Thoracic aorta (tissue), 2 donors: ENCODE data around the gene AZGP1. TPM values are rescaled to one million over a fixed set of nuclear protein-coding genes. Genes with fewer than 3 reads are reported as not detected.

Experiments used
- ATAC-seq: fragments of 150-250 bp; one replicate; pipeline ENCODE4 v1.8.0; 2017; ENCODE audit warnings: low read depth; ENCODE audit not compliant: insufficient number of reproducible peaks, low FRiP score
- DNase-seq: peaks from one replicate; pipeline ENCODE4 v3.0.0-alpha.2; 2020; ENCODE audit warnings: low spot score
- H3K27ac ChIP-seq, 2 donors: fragments of 200-600 bp; sonication (generic); 1 replicate in 1 of 2; 2 replicates in 1 of 2; pipeline ENCODE4 v1.5.1; 2016; ENCODE audit warnings: mild to moderate bottlenecking in 2 of 2, moderate library complexity in 2 of 2
- H3K27me3 ChIP-seq: fragments of 200-600 bp; sonication (generic); replicated peaks from 2 replicates; pipeline ENCODE4 v1.6.0; 2016; ENCODE audit warnings: mild to moderate bottlenecking; ENCODE audit not compliant: insufficient read depth
- H3K36me3 ChIP-seq: fragments of 200-600 bp; sonication (generic); one replicate; pipeline ENCODE4 v1.5.1; 2016
- H3K4me1 ChIP-seq, 2 donors: fragments of 200-600 bp; sonication (generic); 1 replicate in 1 of 2; 2 replicates in 1 of 2; pipeline versions ENCODE4 v1.5.1 to v1.6.0; 2016; ENCODE audit warnings: low read depth in 2 of 2, mild to moderate bottlenecking in 1 of 2; ENCODE audit not compliant: control insufficient read depth in 1 of 2
- H3K4me3 ChIP-seq: fragments of 200-600 bp; sonication (generic); 2 replicates; pipeline ENCODE4 v1.5.1; 2016; ENCODE audit warnings: mild to moderate bottlenecking
- H3K9me3 ChIP-seq: fragments of 200-600 bp; sonication (generic); 2 replicates; pipeline ENCODE4 v1.5.1; 2016
- total RNA-seq, 2 donors: library from RNA; depleted of rRNA; stranded (reverse); fragments of >200 nt; gene quantifications; one replicate each; pipeline versions ENCODE4 v1.1.0 to v1.2.3, GENCODE V29; 2016
- TF ChIP-seq, protein P1 (sequence below): fragments of 200-600 bp; sonication (generic); IDR thresholded peaks from one replicate; pipeline ENCODE4 v1.5.1; 2019; ENCODE audit warnings: antibody characterized with exemption

AZGP1 gene
- total RNA-seq: 1 to 10 TPM in 1 of 2 donors, not detected in 1; 2.3 TPM

DNA sequence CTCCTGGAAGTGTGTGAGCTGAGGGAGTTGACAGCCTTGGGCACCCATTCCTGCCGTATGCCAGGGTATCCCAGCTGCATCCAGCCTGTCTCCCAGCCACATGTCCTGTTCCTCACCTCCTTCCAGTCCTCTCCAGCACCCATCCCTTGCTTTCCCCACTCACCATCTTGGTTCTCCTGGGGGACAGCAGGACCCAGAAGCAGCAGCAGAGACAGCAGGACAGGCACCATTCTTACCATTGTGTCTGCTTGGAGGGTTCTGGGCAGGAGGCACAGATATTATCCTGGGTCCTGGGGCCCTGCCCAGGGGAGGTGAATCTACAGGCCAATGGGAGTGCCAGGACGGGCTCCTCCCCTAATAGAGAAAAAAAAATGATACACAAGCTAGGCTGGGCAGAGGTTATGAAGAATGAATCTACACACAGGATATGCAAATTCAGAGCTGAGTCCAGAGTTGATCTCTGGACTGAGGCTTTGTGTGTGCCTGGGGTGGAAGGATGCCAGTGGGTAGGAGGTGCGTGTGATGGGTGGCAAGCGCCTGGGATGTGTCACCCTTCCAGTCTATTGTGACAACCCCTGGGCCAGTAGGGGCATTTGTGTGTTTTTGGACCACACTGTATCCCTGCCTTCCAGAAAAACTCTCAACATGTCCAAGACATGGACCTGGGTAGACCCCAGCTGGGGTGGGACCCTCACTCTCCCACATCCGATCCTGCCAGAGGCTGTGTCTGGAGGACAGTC lies at the start of gene AZGP1:
Gene AZGP1, minus strand, starts transcription at position 250 of the 740 bp plus-strand sequence. Its CDS starts 11 bp downstream, at position 239.
- H3K27me3 ChIP-seq: no peaks in the 10 kb centered on the region
- H3K9me3 ChIP-seq: no peaks in the 10 kb centered on the region
- TF ChIP-seq, protein P1, sequence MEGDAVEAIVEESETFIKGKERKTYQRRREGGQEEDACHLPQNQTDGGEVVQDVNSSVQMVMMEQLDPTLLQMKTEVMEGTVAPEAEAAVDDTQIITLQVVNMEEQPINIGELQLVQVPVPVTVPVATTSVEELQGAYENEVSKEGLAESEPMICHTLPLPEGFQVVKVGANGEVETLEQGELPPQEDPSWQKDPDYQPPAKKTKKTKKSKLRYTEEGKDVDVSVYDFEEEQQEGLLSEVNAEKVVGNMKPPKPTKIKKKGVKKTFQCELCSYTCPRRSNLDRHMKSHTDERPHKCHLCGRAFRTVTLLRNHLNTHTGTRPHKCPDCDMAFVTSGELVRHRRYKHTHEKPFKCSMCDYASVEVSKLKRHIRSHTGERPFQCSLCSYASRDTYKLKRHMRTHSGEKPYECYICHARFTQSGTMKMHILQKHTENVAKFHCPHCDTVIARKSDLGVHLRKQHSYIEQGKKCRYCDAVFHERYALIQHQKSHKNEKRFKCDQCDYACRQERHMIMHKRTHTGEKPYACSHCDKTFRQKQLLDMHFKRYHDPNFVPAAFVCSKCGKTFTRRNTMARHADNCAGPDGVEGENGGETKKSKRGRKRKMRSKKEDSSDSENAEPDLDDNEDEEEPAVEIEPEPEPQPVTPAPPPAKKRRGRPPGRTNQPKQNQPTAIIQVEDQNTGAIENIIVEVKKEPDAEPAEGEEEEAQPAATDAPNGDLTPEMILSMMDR: no peak
- H3K4me3 ChIP-seq: no peak within 1 kb of the TSS
- H3K36me3 ChIP-seq: no peaks in the 10 kb centered on the region
- ATAC-seq (no peak), DNase-seq (no peak)
- H3K4me1 ChIP-seq: no peaks in the 10 kb centered on the region
- H3K27ac ChIP-seq: no peak within 1 kb of the TSS

- ATAC-seq: no peak
- TF ChIP-seq, protein P1: no peak
- DNase-seq: no peak
- peaks cover 34% of the 10 kb centered on the region for H3K36me3 ChIP-seq
- H3K9me3 ChIP-seq: no peaks in the 10 kb centered on the region
- H3K27ac ChIP-seq: no peak overlapping the region
- no peak overlapping the region for H3K4me3 ChIP-seq
- H3K4me1 ChIP-seq: peaks cover 2 to 19% of the 10 kb centered on the region in 2 donors
- H3K27me3 ChIP-seq: no peaks in the 10 kb centered on the region
These were observed 48.3 kb upstream of the AZGP1 start for GRCh38 chr7:100024020-100024619.

- TF ChIP-seq, protein P1: no peak
- ATAC-seq (no peak), DNase-seq (no peak)
- no peak overlapping the region for H3K27ac ChIP-seq
- peaks cover 34% of the 10 kb centered on the region for H3K36me3 ChIP-seq
- no peaks in the 10 kb centered on the region for H3K9me3 ChIP-seq
- H3K4me3 ChIP-seq: no peak overlapping the region
- peaks cover 2 to 25% of the 10 kb centered on the region in 2 donors for H3K4me1 ChIP-seq
- H3K27me3 ChIP-seq: no peaks in the 10 kb centered on the region
These were observed 47.7 kb upstream of the AZGP1 start for GRCh38 chr7:100023526-100023925.

GRCh38 chr7:100022621-100023020 lies 46.8 kb upstream of the AZGP1 start:
- DNase-seq: no peak
- no peak overlapping the region for H3K27ac ChIP-seq
- H3K4me3 ChIP-seq: no peak overlapping the region
- no peak for ATAC-seq
- H3K27me3 ChIP-seq: no peaks in the 10 kb centered on the region
- TF ChIP-seq, protein P1: no peak
- H3K36me3 ChIP-seq: peaks cover 28% of the 10 kb centered on the region
- peaks cover 3 to 33% of the 10 kb centered on the region in 2 donors for H3K4me1 ChIP-seq
- no peaks in the 10 kb centered on the region for H3K9me3 ChIP-seq

- Histone ChIP-seq H3K9me3 (no peaks in the 10 kb centered on the region), H3K4me3 (no peak overlapping the region), H3K36me3 (peaks cover 26% of the 10 kb centered on the region), H3K4me1 (peaks cover 16 to 46% of the 10 kb centered on the region in 2 donors), H3K27me3 (no peaks in the 10 kb centered on the region), H3K27ac (no peak overlapping the region)
- DNase-seq: no peak
- TF ChIP-seq, protein P1: no peak
- ATAC-seq: no peak
These were observed 45.5 kb upstream of the AZGP1 start for GRCh38 chr7:100021297-100021696.
